GM06990 (cell line): ENCODE measurements around the gene PTPRD.
"Not testable (repeated sequence)": the region's sequence is repeated elsewhere in the genome, so short reads cannot be mapped to it uniquely, and the experiment has no call there.

ENCODE experiments used
- DNase-seq: peaks from one replicate; pipeline ENCODE4 v3.0.0-alpha.2; 2011; ENCODE audit not compliant: insufficient read length; ENCODE audit errors: extremely low read depth
- H3K27me3 ChIP-seq: replicated peaks from 2 replicates; pipeline ENCODE4 v1.6.0; 2011; ENCODE audit warnings: low read length; ENCODE audit not compliant: control insufficient read depth, insufficient read depth
- H3K36me3 ChIP-seq: 2 replicates; pipeline ENCODE4 v1.5.1; 2011; ENCODE audit warnings: low read length; ENCODE audit not compliant: control insufficient read depth, insufficient read depth
- H3K4me3 ChIP-seq: replicated peaks from 2 replicates; pipeline ENCODE4 v1.5.1; 2011; ENCODE audit warnings: low read depth, mild to moderate bottlenecking, control low read depth, low read length
- CTCF ChIP-seq: IDR thresholded peaks from 2 replicates; pipeline ENCODE4 v1.5.1; 2011; ENCODE audit warnings: low read length, control low read depth, mild to moderate bottlenecking, inconsistent platforms; ENCODE audit not compliant: insufficient read depth, poor library complexity, severe bottlenecking

Gene PTPRD

GRCh38 chr9:9362332-9362731 is 1250.5 kb downstream of the PTPRD start:
- no peak for TF ChIP-seq CTCF
- Histone ChIP-seq H3K4me3 (no peak overlapping the region), H3K27me3 (no peaks in the 10 kb centered on the region), H3K36me3 (no peaks in the 10 kb centered on the region)
- no peak for DNase-seq

- Histone ChIP-seq H3K4me3 (no peak overlapping the region), H3K27me3 (no peaks in the 10 kb centered on the region), H3K36me3 (no peaks in the 10 kb centered on the region)
- peak; percentile 66 for TF ChIP-seq CTCF
- DNase-seq: no peak
Measured at GRCh38 chr9:9352877-9353481, 1259.8 kb downstream of the PTPRD start.

GRCh38 chr9:9341203-9341602 is 1271.6 kb downstream of the PTPRD start:
- no peaks in the 10 kb centered on the region for H3K27me3 ChIP-seq
- DNase-seq: no peak
- no peak for TF ChIP-seq CTCF
- no peak overlapping the region for H3K4me3 ChIP-seq
- H3K36me3 ChIP-seq: no peaks in the 10 kb centered on the region

GRCh38 chr9:9337129-9337528 is 1275.7 kb downstream of the PTPRD start:
- Histone ChIP-seq H3K4me3 (no peak overlapping the region), H3K36me3 (no peaks in the 10 kb centered on the region), H3K27me3 (no peaks in the 10 kb centered on the region)
- peak; percentile 12 for TF ChIP-seq CTCF
- no peak for DNase-seq

GRCh38 chr9:9326749-9327148 is 1286.1 kb downstream of the PTPRD start:
- no peaks in the 10 kb centered on the region for H3K27me3 ChIP-seq
- H3K36me3 ChIP-seq: no peaks in the 10 kb centered on the region
- no peak for TF ChIP-seq CTCF
- no peak overlapping the region for H3K4me3 ChIP-seq
- DNase-seq: no peak

- Histone ChIP-seq H3K4me3 (no peak overlapping the region), H3K27me3 (no peaks in the 10 kb centered on the region), H3K36me3 (no peaks in the 10 kb centered on the region)
- TF ChIP-seq CTCF: no peak
- DNase-seq: no peak
Measured at GRCh38 chr9:9319007-9319406, 1293.8 kb downstream of the PTPRD start.

- H3K4me3 ChIP-seq, H3K27me3 ChIP-seq, DNase-seq, H3K36me3 ChIP-seq: not testable (repeated sequence)
Measured at GRCh38 chr9:9310743-9311142, 1302.1 kb downstream of the PTPRD start.
